Adipocyte (in vitro differentiated cells): ENCODE measurements around the gene RALGPS1.

Experiments
- DNase-seq: peaks from one replicate; pipeline ENCODE4 v3.0.0-alpha.2; 2015; ENCODE audit warnings: low read depth
- H3K27me3 ChIP-seq: replicated peaks from 2 replicates; pipeline ENCODE4 v1.7.0; 2013; ENCODE audit warnings: mild to moderate bottlenecking, low read length, moderate library complexity; ENCODE audit not compliant: control insufficient read depth, insufficient read depth
- H3K36me3 ChIP-seq: 2 replicates; pipeline ENCODE4 v1.7.0; 2013; ENCODE audit warnings: low read length, mild to moderate bottlenecking, moderate library complexity; ENCODE audit not compliant: control insufficient read depth, insufficient read depth, severe bottlenecking
- H3K4me1 ChIP-seq: 2 replicates; pipeline ENCODE4 v1.7.0; 2013; ENCODE audit warnings: mild to moderate bottlenecking, low read length, moderate library complexity; ENCODE audit not compliant: control insufficient read depth, insufficient read depth
- H3K4me3 ChIP-seq: 2 replicates; pipeline ENCODE4 v1.7.0; 2013; ENCODE audit warnings: mild to moderate bottlenecking, low read length, moderate library complexity
- H3K9ac ChIP-seq: 2 replicates; pipeline ENCODE4 v1.7.0; 2013; ENCODE audit warnings: mild to moderate bottlenecking, low read length, moderate library complexity
- H3K9me3 ChIP-seq: 2 replicates; pipeline ENCODE4 v1.7.0; 2013; ENCODE audit warnings: mild to moderate bottlenecking, low read length, moderate library complexity; ENCODE audit not compliant: control insufficient read depth

Gene RALGPS1

DNA sequence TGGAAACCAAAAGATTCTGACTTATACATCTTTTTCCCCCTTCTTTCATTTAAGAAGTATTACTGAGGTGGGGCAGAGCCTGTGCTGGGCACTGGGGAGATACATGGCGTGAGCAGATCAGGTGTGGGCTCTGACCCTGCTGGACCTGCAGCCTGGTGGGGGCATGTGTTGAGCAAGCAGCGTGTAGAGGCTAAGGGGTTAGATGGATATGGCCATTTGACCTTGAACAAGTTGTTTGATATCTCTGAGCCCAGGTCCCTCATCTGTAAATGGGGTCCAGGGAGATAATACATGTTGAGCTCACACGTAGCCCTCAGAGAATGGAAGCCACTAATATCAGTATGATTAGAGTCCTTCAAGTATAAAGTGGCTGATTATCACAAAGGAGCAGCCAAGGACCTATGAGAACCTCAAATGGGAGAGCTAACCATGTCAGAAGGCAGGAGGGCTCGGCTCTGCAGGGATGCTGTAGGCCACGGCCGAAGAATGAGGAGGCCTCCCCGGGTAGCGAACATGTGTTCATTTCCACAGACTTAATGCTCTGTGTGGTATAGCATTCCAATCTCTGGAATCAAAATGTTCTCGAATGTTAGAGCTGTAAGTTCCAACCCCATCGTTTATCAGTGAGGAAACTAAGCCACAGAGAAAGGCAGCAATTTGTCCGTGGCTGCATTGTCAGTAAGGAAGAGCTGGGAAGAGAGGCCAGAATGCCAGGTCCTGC lies 223.2 kb downstream of the RALGPS1 start:
- Histone ChIP-seq H3K36me3 (no peaks in the 10 kb centered on the region), H3K9ac (no peak overlapping the region), H3K9me3 (no peaks in the 10 kb centered on the region), H3K27me3 (peaks cover 4% of the 10 kb centered on the region), H3K4me3 (no peak overlapping the region), H3K4me1 (peaks cover 39% of the 10 kb centered on the region)
- DNase-seq: no peak

DNA sequence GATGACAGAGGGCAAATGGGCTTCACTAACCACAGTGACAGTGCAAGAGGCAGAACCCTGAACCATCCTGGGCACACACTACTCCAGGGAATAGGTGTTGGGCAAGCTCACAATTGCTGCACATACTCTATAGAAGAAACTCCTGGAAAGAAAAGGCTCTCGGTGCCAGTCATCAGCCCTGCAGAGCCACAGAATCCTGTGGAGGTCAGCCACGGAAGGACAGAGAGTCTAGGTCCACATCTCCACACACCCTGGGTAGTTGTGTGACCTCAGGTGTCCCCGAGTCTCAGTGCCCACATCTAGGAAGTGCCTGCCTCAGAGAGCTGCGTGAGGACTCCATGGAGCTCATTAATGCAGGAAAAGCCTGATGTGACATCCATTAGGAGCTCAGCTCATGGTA lies 223.9 kb downstream of the RALGPS1 start:
- Histone ChIP-seq H3K9ac (no peak overlapping the region), H3K36me3 (no peaks in the 10 kb centered on the region), H3K9me3 (no peaks in the 10 kb centered on the region), H3K4me1 (peaks cover 39% of the 10 kb centered on the region), H3K27me3 (peaks cover 4% of the 10 kb centered on the region), H3K4me3 (no peak overlapping the region)
- no peak for DNase-seq

DNA sequence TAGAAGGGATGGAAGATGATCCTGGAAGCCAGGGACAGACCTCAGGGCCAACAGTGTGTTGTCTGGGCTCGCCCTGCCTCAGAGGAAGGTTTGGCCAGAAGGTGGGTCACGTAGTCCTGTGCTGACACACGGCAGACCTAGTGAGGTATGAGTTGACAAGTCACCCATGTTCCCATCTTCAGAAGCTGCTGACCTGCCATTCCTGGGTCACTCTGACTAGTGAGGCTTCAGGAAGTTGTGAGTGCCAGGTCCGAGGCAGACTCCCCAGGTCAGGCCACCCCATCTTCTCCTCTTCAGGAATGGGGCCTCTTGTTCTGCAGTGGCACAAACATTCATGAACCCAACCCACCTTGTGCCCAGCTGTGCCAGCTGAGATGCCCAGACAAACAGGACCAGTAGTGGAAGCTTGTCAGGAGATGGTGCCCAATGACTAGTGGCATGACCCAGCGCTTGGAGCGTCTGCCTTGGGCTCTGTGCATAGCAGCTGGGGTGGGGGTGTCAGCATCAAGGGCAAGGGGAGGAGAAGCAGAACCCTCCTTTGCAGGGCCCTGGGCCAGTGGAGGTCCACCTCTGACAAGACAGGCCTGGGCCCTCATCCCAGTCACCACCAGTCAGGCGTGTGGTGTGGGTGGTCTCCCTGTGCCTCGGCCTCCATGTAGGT lies 224.6 kb downstream of the RALGPS1 start:
- H3K9me3 ChIP-seq: no peaks in the 10 kb centered on the region
- H3K27me3 ChIP-seq: peaks cover 4% of the 10 kb centered on the region
- no peaks in the 10 kb centered on the region for H3K36me3 ChIP-seq
- peaks cover 39% of the 10 kb centered on the region for H3K4me1 ChIP-seq
- no peak overlapping the region for H3K4me3 ChIP-seq
- DNase-seq: no peak
- no peak overlapping the region for H3K9ac ChIP-seq

DNA sequence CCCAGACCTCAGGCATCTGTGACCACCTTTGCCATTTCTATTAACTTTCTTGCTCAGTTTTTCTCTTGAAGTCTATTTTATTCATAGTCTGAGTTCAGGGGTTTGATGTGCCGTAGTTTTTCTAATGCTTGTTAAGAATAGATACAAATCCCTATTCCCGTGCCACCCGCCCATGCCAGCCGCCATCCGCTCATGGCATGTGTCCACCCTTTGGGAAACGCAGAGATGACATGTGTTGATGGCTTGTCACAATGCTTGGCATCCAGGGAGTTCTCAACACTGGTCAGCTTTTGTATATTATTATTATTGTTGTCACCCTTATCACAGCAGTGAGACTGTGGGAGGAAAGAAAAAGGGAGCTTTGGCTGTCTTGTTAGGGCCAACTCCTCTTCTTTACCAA lies 225.2 kb downstream of the RALGPS1 start:
- no peaks in the 10 kb centered on the region for H3K9me3 ChIP-seq
- H3K27me3 ChIP-seq: peaks cover 4% of the 10 kb centered on the region
- peaks cover 39% of the 10 kb centered on the region for H3K4me1 ChIP-seq
- no peak overlapping the region for H3K4me3 ChIP-seq
- no peak for DNase-seq
- H3K9ac ChIP-seq: no peak overlapping the region
- no peaks in the 10 kb centered on the region for H3K36me3 ChIP-seq

DNA sequence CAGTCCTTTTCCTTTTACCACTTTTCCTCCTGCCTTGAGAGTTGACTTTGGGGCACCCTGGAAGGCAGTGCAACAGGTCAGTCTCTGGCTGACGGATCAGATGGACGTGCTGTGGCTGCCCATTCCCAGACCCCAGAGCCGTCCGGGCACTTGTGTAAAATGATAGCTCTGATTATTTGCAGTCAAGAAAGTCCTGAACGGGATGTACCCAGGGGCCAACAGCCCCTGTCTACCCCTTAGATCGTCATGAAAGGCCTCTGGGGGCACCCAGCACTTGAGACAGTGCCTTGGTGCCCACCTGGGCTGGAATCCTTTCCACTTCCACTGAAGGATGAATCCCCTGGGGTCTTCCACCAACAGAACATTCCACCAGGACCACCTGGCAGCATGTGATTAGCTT lies 225.6 kb downstream of the RALGPS1 start:
- H3K36me3 ChIP-seq: no peaks in the 10 kb centered on the region
- peaks cover 4% of the 10 kb centered on the region for H3K27me3 ChIP-seq
- DNase-seq: no peak
- no peak overlapping the region for H3K4me3 ChIP-seq
- H3K9ac ChIP-seq: no peak overlapping the region
- no peaks in the 10 kb centered on the region for H3K9me3 ChIP-seq
- peaks cover 39% of the 10 kb centered on the region for H3K4me1 ChIP-seq

DNA sequence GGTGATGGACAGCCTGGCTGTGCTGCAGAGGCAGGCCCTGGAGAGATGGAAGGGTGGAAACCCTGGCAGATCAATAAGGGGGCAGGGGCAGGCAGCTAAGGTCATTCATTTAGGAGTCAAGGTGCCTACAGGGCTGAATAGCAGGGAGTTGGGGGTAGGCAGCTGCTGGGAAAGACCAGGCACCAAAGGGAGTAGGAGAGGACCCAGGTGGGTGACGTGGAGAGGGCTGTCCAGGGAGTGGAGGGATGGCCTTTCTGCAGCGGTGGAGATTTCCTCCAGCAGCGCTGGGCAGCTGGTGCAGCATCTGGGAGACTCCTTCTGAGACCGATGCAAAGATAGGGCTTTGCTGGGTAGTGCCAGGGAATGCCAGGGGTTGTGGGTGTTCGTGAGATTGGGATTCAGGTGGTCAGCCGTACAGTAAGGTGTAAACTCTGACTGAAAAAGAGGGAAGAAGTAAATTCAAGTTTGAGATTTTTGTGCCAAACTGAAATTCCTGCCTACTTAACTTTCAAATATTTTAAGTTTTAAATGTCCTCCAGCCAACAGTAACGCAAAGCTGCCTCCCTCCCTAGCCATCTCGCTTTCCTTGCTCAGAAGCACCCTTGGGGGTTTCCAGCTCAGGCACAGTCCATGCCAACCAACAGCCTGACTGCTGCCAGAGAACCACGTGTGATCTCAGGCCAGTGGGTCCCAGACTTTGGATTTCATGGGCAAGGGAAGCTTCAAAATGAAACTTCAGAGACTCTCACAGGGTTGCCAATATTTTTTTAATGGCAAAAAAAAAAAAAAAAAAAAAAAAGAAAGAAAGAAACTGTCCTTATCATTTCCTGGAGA lies 226.5 kb downstream of the RALGPS1 start:
- H3K4me1 ChIP-seq: peaks cover 43% of the 10 kb centered on the region
- DNase-seq: no peak
- H3K36me3 ChIP-seq: no peaks in the 10 kb centered on the region
- H3K4me3 ChIP-seq: no peak overlapping the region
- H3K27me3 ChIP-seq: peaks cover 4% of the 10 kb centered on the region
- no peaks in the 10 kb centered on the region for H3K9me3 ChIP-seq
- H3K9ac ChIP-seq: no peak overlapping the region

DNA sequence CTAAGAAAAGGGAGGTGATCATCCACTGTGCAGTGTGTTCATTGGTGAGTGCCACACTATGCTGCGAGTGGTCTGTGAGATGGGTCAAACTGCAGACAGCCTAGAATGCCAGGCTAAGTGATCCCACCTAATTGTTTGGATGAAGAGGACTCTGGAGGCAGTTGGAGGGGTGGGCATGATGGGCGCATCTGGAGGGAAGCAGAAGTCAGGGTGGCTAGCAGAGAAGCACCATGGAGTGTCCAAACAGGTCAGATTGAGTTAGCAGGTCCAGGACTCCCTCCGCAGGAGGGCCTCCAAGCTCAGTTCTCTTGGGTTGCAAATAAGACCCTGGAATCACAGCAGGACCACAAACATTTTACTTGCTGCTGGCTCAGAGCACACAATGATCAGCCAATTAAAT lies 227.7 kb downstream of the RALGPS1 start:
- no peak overlapping the region for H3K9ac ChIP-seq
- H3K36me3 ChIP-seq: no peaks in the 10 kb centered on the region
- H3K9me3 ChIP-seq: no peaks in the 10 kb centered on the region
- H3K4me1 ChIP-seq: peaks cover 43% of the 10 kb centered on the region
- peaks cover 4% of the 10 kb centered on the region for H3K27me3 ChIP-seq
- H3K4me3 ChIP-seq: no peak overlapping the region
- DNase-seq: no peak

DNA sequence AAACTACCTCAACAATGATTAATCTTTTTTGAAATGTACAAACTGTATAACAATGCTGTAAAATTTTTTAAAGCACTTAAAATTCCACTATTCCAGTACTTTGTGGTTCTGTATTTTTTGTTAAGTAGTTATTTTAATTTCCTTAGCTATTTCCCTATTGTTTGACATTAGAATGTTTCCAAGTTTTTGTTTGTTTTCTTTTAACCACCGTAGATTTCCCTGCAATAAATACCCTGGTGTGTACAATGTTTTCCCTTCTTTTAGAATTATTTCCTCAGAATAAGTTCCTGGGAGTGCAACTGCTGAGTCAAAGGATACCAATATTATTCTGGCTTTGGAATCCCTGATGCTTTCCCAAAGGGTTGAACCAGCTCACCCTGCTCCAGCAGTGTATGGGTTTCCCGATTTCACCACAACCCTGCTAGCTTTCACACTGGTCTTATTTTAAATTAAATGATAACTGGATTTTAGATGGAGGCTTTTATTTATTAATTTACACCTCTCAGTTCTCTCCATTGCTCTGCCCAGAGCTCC lies 228.4 kb downstream of the RALGPS1 start:
- no peak overlapping the region for H3K4me3 ChIP-seq
- no peaks in the 10 kb centered on the region for H3K36me3 ChIP-seq
- no peak for DNase-seq
- no peak overlapping the region for H3K9ac ChIP-seq
- H3K9me3 ChIP-seq: no peaks in the 10 kb centered on the region
- peaks cover 43% of the 10 kb centered on the region for H3K4me1 ChIP-seq
- H3K27me3 ChIP-seq: peaks cover 4% of the 10 kb centered on the region

DNA sequence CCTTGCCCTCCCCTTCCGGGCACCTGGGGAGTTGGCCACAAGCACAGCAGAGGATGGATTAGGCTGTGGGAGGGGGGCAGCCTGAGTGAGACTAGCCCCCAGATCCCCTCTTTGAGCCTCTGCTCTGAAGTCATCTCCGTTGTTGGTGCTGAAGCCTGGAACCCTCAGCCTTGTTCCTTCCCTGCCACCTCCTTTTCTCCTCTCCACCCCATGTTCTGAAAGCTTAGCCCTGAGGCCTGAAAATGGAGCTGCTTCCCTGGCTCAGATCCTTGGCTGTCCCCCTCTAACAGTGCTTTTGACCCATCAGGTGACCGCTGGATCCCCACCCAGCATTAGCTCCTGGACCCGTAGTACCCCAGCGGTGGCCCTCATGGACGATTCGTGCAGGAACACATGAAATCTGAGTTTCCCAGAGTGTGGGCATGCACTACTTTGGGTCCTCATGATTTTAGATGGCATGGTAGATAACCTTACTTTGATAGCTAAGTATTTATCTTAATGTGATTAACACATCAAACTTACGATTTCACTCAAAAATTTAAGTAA lies 229.4 kb downstream of the RALGPS1 start:
- Histone ChIP-seq H3K4me3 (no peak overlapping the region), H3K9ac (no peak overlapping the region), H3K27me3 (peaks cover 2% of the 10 kb centered on the region), H3K36me3 (no peaks in the 10 kb centered on the region), H3K9me3 (no peaks in the 10 kb centered on the region), H3K4me1 (peaks cover 40% of the 10 kb centered on the region)
- no peak for DNase-seq

DNA sequence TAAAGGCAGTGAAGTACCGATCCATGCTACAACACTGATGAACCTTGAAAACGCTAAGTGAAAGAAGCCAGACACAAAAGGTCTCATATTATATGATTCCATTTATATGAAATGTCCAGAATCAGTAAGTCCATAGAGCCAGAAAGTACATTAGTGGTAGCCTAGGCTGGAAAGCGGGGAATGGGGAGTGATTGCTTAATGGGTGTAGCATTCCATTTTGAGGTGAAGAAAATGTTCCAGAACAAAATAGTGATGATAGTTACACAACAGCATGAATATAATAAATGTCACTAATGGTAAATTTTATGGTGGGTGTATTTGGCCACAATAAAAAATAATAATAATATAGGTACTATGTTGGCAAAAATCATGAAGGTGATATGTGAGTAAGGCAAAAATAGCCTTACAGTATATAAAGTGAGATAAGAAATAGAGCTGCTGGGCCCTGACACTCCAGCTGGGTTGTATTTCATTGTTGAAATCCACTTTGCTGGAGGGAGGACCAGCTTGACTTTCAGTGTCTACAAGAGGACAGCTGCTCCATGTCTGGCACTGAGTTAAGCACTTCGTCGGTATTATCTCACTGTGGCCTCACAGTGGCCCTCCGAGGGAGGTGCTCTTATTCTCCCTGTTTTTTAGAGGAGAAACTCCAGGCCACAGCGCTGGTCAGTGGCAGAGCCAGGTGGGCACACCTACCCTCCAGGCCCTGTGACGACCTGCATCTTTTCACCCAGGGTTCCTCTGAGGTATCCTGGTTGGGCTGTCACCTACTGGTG lies 230.3 kb downstream of the RALGPS1 start:
- Histone ChIP-seq H3K9ac (no peak overlapping the region), H3K4me1 (peaks cover 40% of the 10 kb centered on the region), H3K27me3 (peaks cover 5% of the 10 kb centered on the region), H3K4me3 (no peak overlapping the region), H3K9me3 (no peaks in the 10 kb centered on the region), H3K36me3 (no peaks in the 10 kb centered on the region)
- no peak for DNase-seq
